NCI-H774 (cell line): ENCODE results near the gene KCNAB1.

Experiments
- DNase-seq: peaks from one replicate; lab custom pipeline; 2025; lab: John Stamatoyannopoulos, UW

The KCNAB1 gene

DNA sequence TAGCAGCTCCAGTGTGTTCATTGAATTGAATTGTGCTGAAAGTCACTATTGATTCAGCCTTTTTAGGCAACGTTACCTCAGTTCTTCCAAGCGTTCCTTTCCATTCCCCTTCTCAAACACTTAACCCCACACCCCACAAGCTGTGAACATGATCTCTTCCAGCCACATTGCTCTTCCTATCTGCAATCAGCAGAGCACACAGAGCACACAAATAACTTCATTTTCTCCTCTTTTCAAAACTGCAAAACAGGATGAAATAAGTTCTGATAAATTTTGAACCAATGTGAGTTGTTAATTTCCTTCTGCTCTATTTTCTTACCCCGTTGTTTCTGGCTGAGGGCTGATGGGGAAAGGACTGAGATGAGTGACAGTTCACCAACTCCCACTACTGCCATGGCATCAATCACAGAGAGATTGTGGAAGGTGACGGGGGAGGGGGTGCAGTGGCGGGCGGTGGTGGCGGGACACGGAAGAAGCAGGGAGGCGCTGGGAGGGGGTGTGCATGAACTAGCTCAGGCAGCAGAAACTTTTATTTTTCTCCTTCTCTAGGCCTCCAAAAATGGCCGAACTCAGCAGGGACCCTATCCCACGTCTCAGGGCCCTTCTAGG is 287.3 kb downstream of the KCNAB1 start:
- no peak for DNase-seq

DNA sequence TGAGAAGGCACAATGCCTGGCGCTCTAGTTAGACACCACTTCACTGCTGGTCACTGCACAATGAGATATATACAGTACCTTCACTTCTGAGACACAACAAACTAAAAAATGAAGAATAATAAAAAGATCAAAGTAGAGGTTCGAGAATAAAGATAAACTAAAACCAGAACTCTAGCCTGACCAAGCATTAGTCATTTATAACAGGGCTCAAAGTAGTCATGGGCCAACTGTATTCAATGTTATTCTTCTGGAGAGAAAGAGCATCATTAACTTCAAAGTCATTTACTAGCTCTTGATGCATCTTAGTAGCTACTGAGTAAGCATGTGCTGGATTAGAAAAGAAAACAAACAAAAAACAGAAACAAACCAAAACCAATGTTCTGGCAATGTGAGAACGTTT is 289.3 kb downstream of the KCNAB1 start:
- no peak for DNase-seq

DNA sequence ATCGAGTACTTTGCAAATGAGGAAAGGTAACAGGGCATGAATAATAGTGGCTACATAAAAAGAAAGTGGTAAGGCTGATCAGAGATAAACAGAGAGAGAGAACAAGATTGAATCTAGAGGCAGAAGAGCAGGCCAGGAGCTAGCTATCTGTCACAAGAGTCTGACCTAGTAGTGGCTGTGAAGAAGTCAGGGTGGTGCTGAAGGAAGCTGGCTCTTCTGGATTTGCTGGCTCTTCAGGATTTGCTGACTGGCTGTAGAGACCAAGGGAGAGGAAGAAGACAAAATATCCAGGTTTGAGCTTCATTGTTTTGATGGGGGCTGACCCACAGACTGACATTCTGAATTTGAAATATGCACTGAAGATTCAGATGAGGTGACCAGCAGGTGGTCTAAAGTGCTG is 292.2 kb downstream of the KCNAB1 start:
- DNase-seq, result no peak

DNA sequence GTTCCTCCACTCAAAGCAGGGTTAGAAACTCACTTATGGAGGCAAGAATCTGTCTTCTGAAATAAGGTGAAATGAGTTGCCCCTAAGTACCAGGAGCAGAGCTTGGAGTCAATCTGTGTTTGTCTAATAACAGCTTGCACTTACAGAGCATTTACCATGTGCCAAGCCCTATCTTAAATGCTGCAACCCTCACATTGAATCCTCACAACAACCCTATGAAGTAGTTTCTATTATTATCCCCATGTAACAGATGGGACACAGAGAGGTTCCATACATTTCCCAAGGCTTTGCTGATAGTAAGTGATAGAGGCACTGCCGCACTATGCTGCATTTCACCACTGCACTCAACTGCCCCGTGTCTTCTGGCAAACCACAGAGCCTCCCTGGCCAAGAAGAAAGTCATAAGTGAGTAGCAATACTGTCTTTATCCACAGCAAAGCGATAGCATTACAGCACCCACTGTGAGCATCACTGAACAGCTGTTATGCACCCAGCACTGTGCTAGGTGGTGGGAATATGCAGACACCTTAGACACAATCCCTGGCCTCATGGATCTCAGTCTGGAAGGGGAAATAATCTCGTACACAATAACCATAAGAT is 293.0 kb downstream of the KCNAB1 start:
- no peak for DNase-seq

DNA sequence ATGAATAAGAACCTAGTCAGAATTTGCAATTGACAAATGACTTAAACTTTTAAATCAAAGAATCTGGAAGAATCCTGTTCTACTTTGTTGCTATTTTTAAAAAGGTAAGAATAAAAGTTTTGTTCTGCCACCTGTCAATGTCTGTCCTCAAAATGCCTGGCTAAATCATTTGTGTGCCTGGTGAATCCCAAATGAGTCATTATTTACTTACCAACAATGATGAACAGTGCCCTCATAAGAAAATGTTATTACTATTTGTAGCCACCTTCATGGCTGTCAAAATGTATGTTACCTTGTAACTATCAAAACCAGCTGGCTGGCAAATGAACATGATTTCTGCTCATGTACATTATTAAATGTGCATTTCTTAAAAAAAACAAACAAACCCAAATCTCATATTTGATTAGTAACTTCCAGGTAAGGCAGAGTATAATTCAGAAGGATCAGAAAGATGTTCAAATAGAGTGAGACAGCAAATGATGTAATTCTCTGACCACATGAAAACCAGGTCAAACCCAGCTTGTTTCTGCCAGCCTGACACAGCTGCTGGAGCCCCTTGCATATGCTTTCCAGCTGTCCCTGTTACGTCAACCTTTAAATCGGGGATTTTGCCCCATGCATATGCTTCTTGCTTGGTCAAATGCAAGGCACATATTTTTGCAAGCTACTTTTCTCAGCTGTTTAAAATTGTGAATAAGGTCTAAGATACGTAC is 296.6 kb downstream of the KCNAB1 start:
- DNase-seq, result peak; percentile 62

DNA sequence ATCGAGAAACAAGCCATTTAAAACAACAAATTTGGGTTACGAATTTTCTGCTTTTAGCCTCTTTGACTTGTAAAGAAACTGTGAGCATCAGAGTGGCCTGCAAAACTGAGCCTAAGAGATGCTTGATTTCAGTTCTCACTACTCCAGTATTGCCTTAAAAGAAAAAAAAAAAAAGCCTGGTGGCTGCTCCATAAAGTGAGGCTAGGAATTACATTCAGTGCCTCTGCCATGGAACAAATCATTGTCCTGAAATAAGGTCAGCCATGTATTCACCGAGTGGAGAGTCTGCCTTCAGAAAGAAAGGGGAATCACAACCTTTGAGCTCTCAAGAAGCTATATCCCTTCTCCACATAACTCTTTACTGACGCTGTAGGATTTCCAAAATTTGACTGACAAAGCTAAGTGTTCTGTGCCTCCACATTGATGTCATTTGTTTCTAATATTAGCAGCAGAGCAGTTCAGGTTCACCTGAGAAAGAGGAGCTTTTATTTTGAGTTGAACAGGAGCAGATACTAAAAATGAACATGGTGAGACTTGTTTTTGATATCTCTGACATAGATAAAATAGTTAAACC is 297.3 kb downstream of the KCNAB1 start:
- no peak for DNase-seq

DNA sequence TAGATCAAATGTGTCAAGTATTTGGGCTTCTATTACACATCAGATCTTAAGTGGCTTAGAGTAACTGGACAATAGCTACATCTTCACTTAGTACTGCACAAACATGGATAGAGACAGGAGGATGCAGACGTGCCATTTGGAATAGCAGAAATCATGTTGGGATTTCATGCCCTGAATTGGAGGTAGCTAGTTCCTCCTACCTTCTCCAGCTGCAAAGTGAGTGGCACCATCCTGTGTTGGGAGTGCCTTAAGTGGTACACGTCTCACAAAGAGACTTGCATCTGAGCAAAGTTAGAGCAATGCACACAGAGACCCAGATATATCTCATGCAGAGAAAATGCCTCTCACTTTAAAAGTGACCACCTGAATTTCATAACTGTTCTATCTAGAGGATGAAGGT is 298.1 kb downstream of the KCNAB1 start:
- no peak for DNase-seq

DNA sequence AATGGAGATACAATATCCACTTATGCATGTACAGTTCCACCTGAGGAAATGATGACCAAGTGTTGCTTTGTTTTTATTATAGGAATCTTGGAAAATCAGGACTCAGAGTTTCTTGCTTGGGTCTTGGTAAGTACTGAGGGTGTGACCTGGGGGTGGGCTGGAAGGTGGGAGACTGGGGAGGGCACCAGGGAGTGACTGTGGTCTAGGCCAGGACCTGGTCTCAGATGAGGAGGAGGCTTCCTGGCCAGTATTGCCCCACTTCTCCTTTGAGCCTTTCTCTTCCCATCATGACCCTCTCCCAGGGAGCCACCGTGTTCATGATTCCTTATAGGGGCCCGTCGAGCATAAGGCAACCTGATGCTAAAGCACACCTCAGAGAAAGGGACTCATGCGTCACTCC is 301.2 kb downstream of the KCNAB1 start:
- no peak for DNase-seq

DNA sequence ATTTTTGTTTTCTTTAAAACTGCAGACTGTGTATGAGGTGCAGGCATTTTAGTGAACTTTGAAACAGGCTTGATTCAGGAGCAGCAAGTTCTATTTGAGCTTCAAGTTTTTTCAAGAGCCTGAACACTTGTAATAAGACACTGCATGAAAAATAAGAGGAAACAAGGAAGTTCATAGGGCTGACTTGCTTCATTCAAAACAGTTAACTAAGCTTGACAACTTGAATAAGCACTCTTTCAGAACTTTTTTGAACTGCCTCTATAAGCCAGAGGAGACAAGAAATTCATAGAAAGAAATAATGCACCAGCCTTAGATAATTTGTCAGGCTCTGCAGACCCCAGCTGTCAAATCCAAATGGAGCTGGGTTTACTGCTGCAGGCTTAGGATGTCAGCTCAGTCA is 304.4 kb downstream of the KCNAB1 start:
- no peak for DNase-seq

DNA sequence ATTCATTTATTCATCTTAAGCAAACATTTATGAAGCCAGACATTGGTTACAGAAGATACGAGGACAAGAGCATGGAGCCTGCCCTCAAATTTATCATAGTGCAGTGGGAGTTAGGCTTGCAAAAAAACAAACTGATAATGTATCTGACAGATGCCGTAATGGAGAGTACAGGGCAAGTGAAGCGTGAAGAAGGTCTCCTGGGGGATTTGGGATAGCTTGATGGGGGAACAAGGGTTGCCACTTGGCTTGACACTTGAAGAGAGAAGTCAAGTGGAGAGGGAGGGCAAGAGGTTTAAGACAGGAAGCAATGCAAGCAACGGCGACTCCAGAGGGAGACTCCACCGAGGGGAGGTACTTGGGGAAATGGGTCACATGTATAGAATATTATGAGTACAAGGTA is 305.3 kb downstream of the KCNAB1 start:
- no peak for DNase-seq

DNA sequence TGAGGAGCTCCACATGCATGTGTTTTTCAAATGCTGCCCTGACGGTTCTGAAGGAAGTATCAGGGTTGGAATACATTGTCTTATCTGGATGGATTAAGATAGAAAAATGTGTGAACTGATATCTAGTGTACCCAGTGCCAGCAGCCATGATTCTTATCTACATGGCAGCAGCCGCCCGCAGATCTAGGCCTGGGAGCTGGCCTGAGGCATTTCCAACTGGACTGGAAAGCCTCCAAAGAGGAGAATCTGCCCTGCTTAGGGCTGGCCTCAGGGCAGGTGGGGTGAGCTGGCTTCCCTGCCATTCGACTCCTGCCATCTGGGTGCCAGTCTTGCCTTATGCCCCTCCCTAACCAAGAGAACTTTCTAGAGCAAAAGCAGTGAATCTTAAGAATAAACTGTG is 308.7 kb downstream of the KCNAB1 start:
- no peak for DNase-seq

DNA sequence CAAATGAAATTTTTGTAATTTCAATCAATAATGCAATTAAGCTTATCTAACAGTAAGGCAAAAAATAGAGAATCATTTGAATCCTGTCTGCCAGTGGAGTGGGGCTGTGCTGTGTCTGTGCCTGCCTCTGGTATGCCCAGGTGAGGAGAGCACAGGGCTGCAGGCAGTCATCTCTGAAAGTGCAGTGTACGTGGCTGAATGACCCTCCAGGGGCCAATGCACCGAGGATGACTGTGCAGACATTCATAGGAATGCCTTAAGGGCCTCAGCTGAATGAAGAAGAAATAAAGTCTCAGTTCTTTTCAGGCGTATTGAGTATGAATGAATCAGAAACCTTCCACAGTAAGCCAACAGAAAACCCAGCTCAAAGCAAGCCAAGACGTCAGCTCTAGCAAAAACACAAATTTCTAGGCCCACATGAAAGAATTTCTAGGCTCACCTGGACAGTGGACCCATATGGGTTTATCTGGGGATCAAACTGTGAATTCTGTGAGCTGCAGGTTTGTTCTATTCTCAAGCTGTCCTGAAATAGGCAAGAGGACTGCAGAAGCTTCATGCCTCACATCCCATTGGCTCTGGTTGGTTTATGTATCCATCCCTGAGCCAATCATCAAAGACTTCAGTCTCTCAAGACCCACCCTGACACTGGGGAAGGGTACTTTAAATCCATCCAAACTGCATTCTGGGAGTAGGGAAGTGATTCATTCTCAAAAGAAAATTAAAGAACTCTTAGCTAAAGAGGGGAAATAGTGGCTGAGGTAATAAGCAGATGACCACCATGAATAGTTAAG is 311.2 kb downstream of the KCNAB1 start:
- no peak for DNase-seq

DNA sequence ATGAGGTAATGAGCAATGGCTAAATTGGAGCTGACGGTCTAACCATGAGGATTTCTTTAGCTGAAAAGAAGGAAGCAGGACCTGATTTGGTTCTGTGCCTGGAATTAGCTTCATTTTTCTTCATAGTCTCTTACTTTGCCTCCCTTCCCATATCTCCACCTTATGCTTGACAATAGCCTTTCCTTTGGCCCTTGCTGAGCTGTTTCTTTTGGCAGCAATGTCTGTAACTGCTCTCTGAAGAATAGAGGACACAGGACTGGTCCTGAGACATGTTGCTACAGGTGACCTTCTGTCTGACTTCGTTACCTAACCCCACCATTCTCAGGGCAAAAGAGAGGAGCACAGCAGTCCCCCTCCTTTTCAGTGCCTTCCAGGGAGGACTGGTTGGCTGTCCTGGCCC is 312.2 kb downstream of the KCNAB1 start:
- DNase-seq, result no peak

DNA sequence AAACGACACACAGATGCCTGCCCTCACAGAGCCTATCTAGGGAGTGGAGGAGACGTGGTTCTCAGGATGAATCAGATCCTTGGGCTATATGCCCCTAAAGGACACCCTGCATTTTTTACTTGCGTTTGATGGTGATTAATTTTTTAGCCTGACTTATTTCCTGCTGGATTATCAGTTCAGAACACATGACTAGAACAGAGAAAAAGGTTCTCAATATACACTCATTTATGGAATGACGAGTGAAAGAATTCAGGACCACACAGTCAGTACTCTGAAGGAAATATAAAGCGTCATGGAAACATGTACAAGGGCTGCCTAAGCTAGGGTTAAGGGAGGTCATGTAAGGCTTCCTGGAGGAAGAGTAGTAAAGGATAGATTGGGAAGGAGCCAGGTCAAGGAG is 312.8 kb downstream of the KCNAB1 start:
- DNase-seq, result no peak

DNA sequence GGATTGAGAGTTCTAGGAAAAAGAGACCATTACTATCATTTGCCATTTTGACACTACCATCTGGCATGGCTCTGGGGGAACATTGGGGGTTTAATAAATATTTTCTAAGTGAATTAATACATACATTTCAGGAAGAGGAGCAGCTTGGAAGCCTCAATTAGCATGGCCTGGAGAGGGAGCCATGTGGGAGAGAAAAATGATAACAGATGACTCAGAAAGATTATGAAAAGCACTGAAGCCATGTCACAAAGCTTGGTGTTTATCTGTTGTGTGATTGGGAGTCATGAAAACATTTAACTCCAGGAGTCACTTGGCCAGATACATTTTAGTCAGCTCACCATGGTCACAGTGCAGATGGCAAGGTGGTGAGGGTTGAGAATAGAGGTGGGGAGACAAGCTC is 313.5 kb downstream of the KCNAB1 start:
- DNase-seq, result no peak

DNA sequence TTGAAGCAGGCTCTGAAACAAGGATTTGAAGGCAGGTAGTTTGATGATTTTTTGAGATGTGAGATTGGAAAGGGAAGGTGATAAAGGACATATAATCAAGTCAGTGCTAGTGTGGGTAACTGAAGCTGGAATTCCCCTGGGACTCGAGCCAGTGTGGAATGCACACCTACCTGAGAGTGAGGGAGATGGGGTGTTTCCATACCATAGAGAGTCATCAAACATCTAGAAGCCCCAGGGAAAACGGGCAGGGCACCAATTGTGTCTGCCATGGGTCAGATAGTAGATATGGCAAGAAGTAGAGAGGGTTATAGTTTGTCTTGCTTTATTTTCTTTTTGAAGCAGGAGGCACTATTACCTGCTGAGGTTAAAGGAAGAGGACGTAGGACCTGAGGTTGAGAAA is 314.5 kb downstream of the KCNAB1 start:
- no peak for DNase-seq

DNA sequence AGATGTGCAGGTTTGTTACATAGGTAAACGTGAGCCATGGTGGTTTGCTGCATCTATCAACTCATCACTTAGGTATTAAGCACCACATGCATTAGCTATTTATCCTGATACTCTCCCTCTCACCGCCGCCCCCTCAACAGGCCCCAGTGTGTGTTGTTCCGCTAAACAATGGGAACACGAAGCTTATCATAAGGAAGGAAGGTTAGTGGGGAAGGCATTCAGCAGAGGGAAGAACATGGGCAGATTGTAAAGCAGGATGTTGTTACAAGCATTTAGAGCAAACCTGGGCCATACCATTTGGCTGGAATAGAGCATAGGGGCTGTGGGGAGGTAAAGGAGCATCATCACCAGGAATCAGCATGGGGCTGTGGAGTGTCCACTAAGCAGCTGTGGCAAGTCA is 322.7 kb downstream of the KCNAB1 start:
- no peak for DNase-seq

DNA sequence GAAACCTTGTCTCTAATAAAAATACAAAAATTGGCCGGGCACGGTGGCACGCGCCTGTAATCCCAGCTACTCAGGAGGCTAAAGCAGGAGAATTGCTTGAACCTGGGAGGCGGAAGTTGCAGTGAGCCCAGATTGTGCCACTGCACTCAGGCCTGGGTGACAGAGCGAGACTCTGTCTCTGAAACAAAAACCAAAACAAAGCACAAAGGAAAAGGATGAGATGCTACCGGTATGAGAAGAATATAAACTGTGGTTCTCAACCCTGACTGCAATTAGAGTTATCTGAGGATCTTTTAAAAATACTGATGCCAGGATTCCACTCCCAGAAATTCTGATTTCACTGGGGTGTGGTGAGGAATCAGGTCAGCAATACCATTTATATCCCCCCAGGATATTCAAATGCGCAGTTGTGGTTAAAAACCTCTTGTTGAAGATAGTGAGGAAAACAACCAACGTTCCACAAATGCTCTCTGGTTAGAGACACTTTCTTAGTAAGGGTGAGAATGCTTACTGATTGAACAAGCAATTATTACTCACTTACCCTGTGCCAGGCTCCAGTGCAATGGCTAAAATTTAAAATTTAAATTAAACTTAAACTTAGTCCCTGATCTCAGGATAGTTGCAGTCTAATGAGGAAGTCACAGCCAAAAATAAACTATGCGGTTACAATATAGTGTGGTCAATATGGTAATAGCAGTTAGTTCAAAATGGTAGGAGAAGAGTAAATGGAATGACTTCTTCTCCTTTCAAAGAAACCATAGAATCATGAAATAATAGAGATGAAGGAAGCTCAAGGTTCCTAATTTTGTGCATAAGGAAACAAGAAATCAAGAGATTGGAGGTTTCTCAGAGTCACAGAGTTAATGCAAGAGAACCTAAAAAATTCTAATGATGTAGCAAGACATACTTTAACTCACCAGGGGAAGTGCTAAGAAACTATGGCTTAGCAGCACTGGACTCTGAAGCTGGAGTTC is 325.0 kb downstream of the KCNAB1 start:
- no peak for DNase-seq

DNA sequence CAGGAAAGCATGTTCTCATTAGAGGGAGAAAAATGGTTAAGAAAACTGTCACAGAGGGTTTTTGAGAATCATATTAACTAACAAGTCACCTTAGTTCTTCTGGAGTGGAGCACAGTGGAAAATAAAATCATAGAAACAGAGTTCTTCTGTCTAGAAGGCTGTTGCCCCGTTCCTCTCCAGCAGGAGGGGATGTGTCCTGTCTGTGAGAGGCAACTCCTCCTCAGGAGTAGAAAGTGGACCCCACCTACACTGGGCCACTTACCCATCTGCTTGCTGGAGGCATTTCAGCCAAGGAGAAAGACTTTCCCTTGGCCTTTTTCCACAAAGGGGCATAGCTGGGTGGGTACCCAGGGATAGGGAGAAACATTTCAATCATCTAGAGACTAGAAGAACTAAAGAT is 327.9 kb downstream of the KCNAB1 start:
- no peak for DNase-seq

DNA sequence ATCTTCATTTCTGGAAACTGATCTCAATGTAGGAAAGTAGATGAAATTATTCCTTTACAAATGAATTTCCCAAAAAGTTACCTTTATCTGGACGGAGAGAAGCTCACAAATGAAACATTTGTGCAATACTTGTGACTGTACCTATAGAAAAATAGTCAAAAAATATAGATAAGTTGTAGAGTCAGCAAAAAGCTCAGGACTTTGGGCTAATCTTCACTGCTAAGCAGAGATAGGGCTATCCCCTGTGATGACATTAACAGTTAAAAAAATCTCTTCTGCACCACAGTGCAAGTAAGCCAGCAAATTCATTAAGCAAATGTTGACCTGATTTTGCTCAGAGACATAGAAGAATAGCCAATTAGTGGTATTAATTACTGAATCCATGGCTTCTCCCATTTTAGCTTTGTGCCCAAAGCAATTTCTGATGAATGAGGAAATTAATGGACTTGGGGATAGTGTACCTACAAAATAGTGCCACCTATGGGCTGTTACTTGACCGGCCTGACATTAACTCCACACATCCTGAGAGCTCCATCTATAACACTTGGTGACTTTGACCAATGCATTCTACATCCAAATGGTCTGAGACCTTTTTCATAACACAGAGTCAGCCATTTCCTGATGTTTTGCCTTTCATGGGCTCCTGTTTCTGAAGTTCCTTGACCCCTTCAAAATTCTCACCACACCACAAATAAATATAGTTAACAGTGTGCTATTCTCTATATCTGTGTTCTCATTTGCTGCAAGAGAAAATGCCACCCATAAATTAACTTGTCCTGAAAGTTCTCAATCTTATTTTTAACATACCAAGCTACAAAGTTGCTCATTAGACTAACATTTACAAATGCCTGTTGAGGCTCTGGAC is 329.6 kb downstream of the KCNAB1 start:
- DNase-seq, result peak; percentile 17
